ENCODE results near the gene FHOD3. TPM values are rescaled to one million over a fixed set of nuclear protein-coding genes. Genes with fewer than 3 reads are reported as not detected.

The FHOD3 gene
- total and polyA plus RNA-seq, 2 donors (not counting 1 experiment from before 2014, with no cell fraction given) = not detected

- Histone ChIP-seq H3K9me3 (ENCODE audit: control extremely low read depth in 1 of 3, control insufficient read depth in 2 of 3, insufficient read depth in 1 of 3, low read length in 2 of 3) (no peaks in the 10 kb centered on the region), H3K9ac (ENCODE audit: low read length) (no peak overlapping the region), H3K4me1 (ENCODE audit: control insufficient read depth in 2 of 2, insufficient read depth in 2 of 2, low read length in 2 of 2) (peaks cover 0 to 4% of the 10 kb centered on the region in 2 donors), H3K4me3 (ENCODE audit: control extremely low read depth in 1 of 5, extremely low read depth in 1 of 5, insufficient read depth in 1 of 5, low read depth in 2 of 5, low read length in 4 of 5) (no peak overlapping the region), H3K27me3 (replicated peaks in 1 of 4; ENCODE audit: control extremely low read depth in 1 of 4, control insufficient read depth in 3 of 4, insufficient read depth in 4 of 4, low read length in 3 of 4) (no peaks in the 10 kb centered on the region), H2AFZ (ENCODE audit: insufficient read depth, low read depth, low read length, poor library complexity, severe bottlenecking) (no peak overlapping the region), H3K27ac (ENCODE audit: low read length in 2 of 2) (no peak overlapping the region), H3K79me2 (ENCODE audit: control insufficient read depth, insufficient read depth, low read length) (no peaks in the 10 kb centered on the region), H4K20me1 (ENCODE audit: control insufficient read depth, insufficient read depth, low read length, poor library complexity, severe bottlenecking) (no peaks in the 10 kb centered on the region), H3K4me2 (replicated peaks; ENCODE audit: low read depth, low read length, poor library complexity, severe bottlenecking) (no peak overlapping the region), H3K36me3 (replicated peaks in 1 of 2; ENCODE audit: control extremely low read depth in 1 of 2, control insufficient read depth in 1 of 2, extremely low read depth in 1 of 2, insufficient read depth in 2 of 2, low read length in 1 of 2) (no peaks in the 10 kb centered on the region)
- 95% methylated on average over 7 of the region's 7 CpGs for WGBS (ENCODE audit: insufficient coverage)
- H3K4me3 Mint-ChIP-seq = no peak overlapping the region
- TF ChIP-seq CTCF (IDR thresholded peaks at IDR 0.05) (no peak), EZH2 (IDR thresholded peaks at IDR 0.05; ENCODE audit: borderline replicate concordance, insufficient read depth, low read depth, low read length, poor library complexity, severe bottlenecking) (no peak)
- intact Hi-C loops (cut with micrococcal nuclease) = no loop called here
- no peaks in the 10 kb centered on the region for H3K9me3 Mint-ChIP-seq (ENCODE audit: insufficient read depth)
- peaks cover 5% of the 10 kb centered on the region for H3K4me1 Mint-ChIP-seq
- POLR2A ChIA-PET = no interaction called here
- no peak overlapping the region for H3K27ac Mint-ChIP-seq
- ATAC-seq (ENCODE audit: low read depth) (no peak), DNase-seq (no peak)
- CTCF ChIA-PET = no interaction called here
- H3K27me3 Mint-ChIP-seq = no peaks in the 10 kb centered on the region
These were observed 234.1 kb downstream of the FHOD3 start for GRCh38 chr18:36531636-36532035.

- Histone ChIP-seq H3K27me3 (replicated peaks in 1 of 4; ENCODE audit: control extremely low read depth in 1 of 4, control insufficient read depth in 3 of 4, insufficient read depth in 4 of 4, low read length in 3 of 4) (no peaks in the 10 kb centered on the region), H3K4me3 (ENCODE audit: control extremely low read depth in 1 of 5, extremely low read depth in 1 of 5, insufficient read depth in 1 of 5, low read depth in 2 of 5, low read length in 4 of 5) (no peak overlapping the region), H3K9me3 (ENCODE audit: control extremely low read depth in 1 of 3, control insufficient read depth in 2 of 3, insufficient read depth in 1 of 3, low read length in 2 of 3) (no peaks in the 10 kb centered on the region), H3K9ac (ENCODE audit: low read length) (no peak overlapping the region), H3K27ac (ENCODE audit: low read length in 2 of 2) (no peak overlapping the region), H2AFZ (ENCODE audit: insufficient read depth, low read depth, low read length, poor library complexity, severe bottlenecking) (no peak overlapping the region), H3K4me2 (replicated peaks; ENCODE audit: low read depth, low read length, poor library complexity, severe bottlenecking) (no peak overlapping the region), H3K79me2 (ENCODE audit: control insufficient read depth, insufficient read depth, low read length) (no peaks in the 10 kb centered on the region), H3K36me3 (replicated peaks in 1 of 2; ENCODE audit: control extremely low read depth in 1 of 2, control insufficient read depth in 1 of 2, extremely low read depth in 1 of 2, insufficient read depth in 2 of 2, low read length in 1 of 2) (no peaks in the 10 kb centered on the region), H4K20me1 (ENCODE audit: control insufficient read depth, insufficient read depth, low read length, poor library complexity, severe bottlenecking) (no peaks in the 10 kb centered on the region), H3K4me1 (ENCODE audit: control insufficient read depth in 2 of 2, insufficient read depth in 2 of 2, low read length in 2 of 2) (peaks cover 0 to 4% of the 10 kb centered on the region in 2 donors)
- TF ChIP-seq EZH2 (IDR thresholded peaks at IDR 0.05; ENCODE audit: borderline replicate concordance, insufficient read depth, low read depth, low read length, poor library complexity, severe bottlenecking) (no peak), CTCF (IDR thresholded peaks at IDR 0.05) (no peak)
- Mint-ChIP-seq H3K27me3 (peaks cover 1% of the 10 kb centered on the region), H3K4me3 (no peak overlapping the region), H3K4me1 (peaks cover 5% of the 10 kb centered on the region), H3K9me3 (ENCODE audit: insufficient read depth) (no peaks in the 10 kb centered on the region), H3K27ac (no peak overlapping the region)
- ChIA-PET POLR2A (no interaction called here), CTCF (no interaction called here)
- no CpG with 5 or more reads among the region's 5 CpGs for WGBS (ENCODE audit: insufficient coverage)
- intact Hi-C loops (cut with micrococcal nuclease) = no loop called here
- ATAC-seq (ENCODE audit: low read depth) (no peak), DNase-seq (no peak)
These were observed 234.9 kb downstream of the FHOD3 start for GRCh38 chr18:36532394-36532793.

Measured in B cell (primary cell).